ENCODE measurements around the gene CEP350. TPM values are rescaled to one million over a fixed set of nuclear protein-coding genes. Genes with fewer than 3 reads are reported as not detected.

The CEP350 gene
- total RNA-seq, 1 experiment from 2014 or later: 41.1 TPM

DNA sequence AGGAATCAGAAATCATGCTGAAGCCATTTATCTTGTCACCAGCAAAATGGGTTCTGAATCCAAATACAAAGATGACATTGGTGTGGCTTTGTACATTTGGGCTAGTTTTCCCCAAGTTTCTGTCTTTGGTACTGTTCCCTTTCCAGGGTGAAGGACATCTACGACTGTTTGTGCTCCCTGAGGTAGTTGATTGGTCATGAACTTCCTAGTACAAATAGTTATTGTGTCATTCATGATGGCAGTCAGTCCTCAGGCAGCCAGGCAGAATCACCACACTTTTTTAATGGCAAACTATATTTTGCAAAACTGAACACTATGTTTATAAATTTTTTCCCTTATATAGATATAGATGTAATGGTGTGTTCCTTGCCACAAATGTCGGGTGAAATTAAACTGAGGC lies 46.0 kb downstream of the CEP350 start:
- TF ChIP-seq, protein P1, sequence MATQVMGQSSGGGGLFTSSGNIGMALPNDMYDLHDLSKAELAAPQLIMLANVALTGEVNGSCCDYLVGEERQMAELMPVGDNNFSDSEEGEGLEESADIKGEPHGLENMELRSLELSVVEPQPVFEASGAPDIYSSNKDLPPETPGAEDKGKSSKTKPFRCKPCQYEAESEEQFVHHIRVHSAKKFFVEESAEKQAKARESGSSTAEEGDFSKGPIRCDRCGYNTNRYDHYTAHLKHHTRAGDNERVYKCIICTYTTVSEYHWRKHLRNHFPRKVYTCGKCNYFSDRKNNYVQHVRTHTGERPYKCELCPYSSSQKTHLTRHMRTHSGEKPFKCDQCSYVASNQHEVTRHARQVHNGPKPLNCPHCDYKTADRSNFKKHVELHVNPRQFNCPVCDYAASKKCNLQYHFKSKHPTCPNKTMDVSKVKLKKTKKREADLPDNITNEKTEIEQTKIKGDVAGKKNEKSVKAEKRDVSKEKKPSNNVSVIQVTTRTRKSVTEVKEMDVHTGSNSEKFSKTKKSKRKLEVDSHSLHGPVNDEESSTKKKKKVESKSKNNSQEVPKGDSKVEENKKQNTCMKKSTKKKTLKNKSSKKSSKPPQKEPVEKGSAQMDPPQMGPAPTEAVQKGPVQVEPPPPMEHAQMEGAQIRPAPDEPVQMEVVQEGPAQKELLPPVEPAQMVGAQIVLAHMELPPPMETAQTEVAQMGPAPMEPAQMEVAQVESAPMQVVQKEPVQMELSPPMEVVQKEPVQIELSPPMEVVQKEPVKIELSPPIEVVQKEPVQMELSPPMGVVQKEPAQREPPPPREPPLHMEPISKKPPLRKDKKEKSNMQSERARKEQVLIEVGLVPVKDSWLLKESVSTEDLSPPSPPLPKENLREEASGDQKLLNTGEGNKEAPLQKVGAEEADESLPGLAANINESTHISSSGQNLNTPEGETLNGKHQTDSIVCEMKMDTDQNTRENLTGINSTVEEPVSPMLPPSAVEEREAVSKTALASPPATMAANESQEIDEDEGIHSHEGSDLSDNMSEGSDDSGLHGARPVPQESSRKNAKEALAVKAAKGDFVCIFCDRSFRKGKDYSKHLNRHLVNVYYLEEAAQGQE (IDR thresholded peaks at IDR 0.05; ENCODE audit: insufficient read depth in 1 of 2, low read depth in 2 of 2, low read length in 1 of 2): no peak
- TF ChIP-seq POLR2AphosphoS5 (IDR thresholded peaks at IDR 0.05; ENCODE audit: low read depth, low read length): no peak
- no peak for TF ChIP-seq SIN3A (IDR thresholded peaks at IDR 0.05; ENCODE audit: borderline replicate concordance, insufficient read depth, low read depth, low read length)
- TF ChIP-seq, protein P2, sequence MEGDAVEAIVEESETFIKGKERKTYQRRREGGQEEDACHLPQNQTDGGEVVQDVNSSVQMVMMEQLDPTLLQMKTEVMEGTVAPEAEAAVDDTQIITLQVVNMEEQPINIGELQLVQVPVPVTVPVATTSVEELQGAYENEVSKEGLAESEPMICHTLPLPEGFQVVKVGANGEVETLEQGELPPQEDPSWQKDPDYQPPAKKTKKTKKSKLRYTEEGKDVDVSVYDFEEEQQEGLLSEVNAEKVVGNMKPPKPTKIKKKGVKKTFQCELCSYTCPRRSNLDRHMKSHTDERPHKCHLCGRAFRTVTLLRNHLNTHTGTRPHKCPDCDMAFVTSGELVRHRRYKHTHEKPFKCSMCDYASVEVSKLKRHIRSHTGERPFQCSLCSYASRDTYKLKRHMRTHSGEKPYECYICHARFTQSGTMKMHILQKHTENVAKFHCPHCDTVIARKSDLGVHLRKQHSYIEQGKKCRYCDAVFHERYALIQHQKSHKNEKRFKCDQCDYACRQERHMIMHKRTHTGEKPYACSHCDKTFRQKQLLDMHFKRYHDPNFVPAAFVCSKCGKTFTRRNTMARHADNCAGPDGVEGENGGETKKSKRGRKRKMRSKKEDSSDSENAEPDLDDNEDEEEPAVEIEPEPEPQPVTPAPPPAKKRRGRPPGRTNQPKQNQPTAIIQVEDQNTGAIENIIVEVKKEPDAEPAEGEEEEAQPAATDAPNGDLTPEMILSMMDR (IDR thresholded peaks at IDR 0.05): no peak
- no peak for TF ChIP-seq TCF7L2 (IDR thresholded peaks at IDR 0.05; ENCODE audit: low read depth, low read length)
- BruUV-seq (replicated peaks): no TSS peak

DNA sequence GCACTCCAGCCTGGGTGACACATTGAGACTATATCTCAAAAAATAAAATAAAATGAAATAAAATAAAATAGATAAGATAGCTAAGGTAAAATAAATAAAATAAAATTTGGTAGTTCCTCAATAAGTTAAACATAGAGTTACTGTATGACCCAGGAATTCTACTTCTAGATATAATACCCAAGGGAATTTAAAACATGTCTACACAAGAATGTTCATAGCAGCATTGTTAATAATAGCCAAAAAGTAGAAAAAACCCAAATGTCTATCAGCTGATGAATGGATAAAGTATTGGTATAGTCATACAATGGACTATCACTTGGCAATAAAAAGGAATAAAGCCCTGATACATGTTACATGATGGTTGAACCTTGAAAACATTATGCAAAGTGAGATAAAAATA lies 47.8 kb downstream of the CEP350 start:
- TF ChIP-seq, protein P1 (IDR thresholded peaks at IDR 0.05; ENCODE audit: insufficient read depth in 1 of 2, low read depth in 2 of 2, low read length in 1 of 2): no peak
- no peak for TF ChIP-seq TCF7L2 (IDR thresholded peaks at IDR 0.05; ENCODE audit: low read depth, low read length)
- no peak for TF ChIP-seq POLR2AphosphoS5 (IDR thresholded peaks at IDR 0.05; ENCODE audit: low read depth, low read length)
- TF ChIP-seq, protein P2 (IDR thresholded peaks at IDR 0.05): no peak
- TF ChIP-seq SIN3A (IDR thresholded peaks at IDR 0.05; ENCODE audit: borderline replicate concordance, insufficient read depth, low read depth, low read length): no peak
- CTCF ChIA-PET: no interaction called here

More for the DNA sequence above, 46.0 kb downstream of the CEP350 start:
- Histone ChIP-seq H3K36me3 (ENCODE audit: control insufficient read depth, insufficient read depth, low read length) (peaks cover 8% of the 10 kb centered on the region), H3K4me1 (ENCODE audit: control insufficient read depth, insufficient read depth, low read length) (no peaks in the 10 kb centered on the region), H3K27ac (ENCODE audit: low read length) (no peak overlapping the region), H3K4me3 (ENCODE audit: low read depth in 2 of 2, low read length in 2 of 2) (no peak overlapping the region), H3K27me3 (ENCODE audit: control insufficient read depth, insufficient read depth, low read length) (no peaks in the 10 kb centered on the region), H3K9me3 (ENCODE audit: control insufficient read depth, insufficient read depth, low read depth, low read length) (no peaks in the 10 kb centered on the region)
- ATAC-seq (no peak), DNase-seq (ENCODE audit: low read depth, low spot score) (no peak)
- CTCF ChIA-PET: no interaction called here
- in situ Hi-C loops (cut with HindIII; ENCODE audit: low pct_unique_long_range_greater_than_20kb, low sequenced_read_pairs): no loop called here
- POLR2A ChIA-PET: no interaction called here
- intact Hi-C loops (cut with micrococcal nuclease; ENCODE audit: unreplicated experiment): no loop called here

More for the DNA sequence above, 47.8 kb downstream of the CEP350 start:
- DNase-seq (ENCODE audit: low read depth, low spot score) (no peak), ATAC-seq (no peak)
- intact Hi-C loops (cut with micrococcal nuclease; ENCODE audit: unreplicated experiment) (no loop called here), in situ Hi-C loops (cut with HindIII; ENCODE audit: low pct_unique_long_range_greater_than_20kb, low sequenced_read_pairs) (no loop called here)
- no peaks in the 10 kb centered on the region for H3K27me3 ChIP-seq (ENCODE audit: control insufficient read depth, insufficient read depth, low read length)
- BruUV-seq (replicated peaks): no TSS peak
- H3K9me3 ChIP-seq (ENCODE audit: control insufficient read depth, insufficient read depth, low read depth, low read length): no peaks in the 10 kb centered on the region
- H3K36me3 ChIP-seq (ENCODE audit: control insufficient read depth, insufficient read depth, low read length): peaks cover 4% of the 10 kb centered on the region
- no peak overlapping the region for H3K4me3 ChIP-seq (ENCODE audit: low read depth in 2 of 2, low read length in 2 of 2)
- POLR2A ChIA-PET: no interaction called here
- H3K27ac ChIP-seq (ENCODE audit: low read length): no peak overlapping the region
- no peaks in the 10 kb centered on the region for H3K4me1 ChIP-seq (ENCODE audit: control insufficient read depth, insufficient read depth, low read length)
